PC-9 (cell line): ENCODE data around the gene GPRIN1. TPM values are rescaled to one million over a fixed set of nuclear protein-coding genes. Genes with fewer than 3 reads are reported as not detected.

ENCODE experiments used
- BruUV-seq: library from RNA; stranded (reverse); fragments of 400-500 nt; replicated peaks from 2 replicates; lab custom pipeline; 2021; lab: Mats Ljungman, UMichigan
- CTCF ChIA-PET: fragments of 300-600 bp; sonication (Branson Sonifier 250); formaldehyde crosslinking; loops from one replicate; lab custom pipeline; 2022; ENCODE audit warnings: antibody characterized with exemption; lab: Charles Lee
- POLR2A ChIA-PET: fragments of 300-600 bp; sonication (Branson Sonifier 250); formaldehyde crosslinking; loops from one replicate; lab custom pipeline; 2022; ENCODE audit warnings: antibody characterized with exemption; ENCODE audit not compliant: unreplicated experiment; lab: Charles Lee
- DNase-seq, 2 experiments: peaks; one replicate each; pipeline versions ENCODE4 v3.0.0 to v3.0.0-alpha.2; 2015 to 2022; ENCODE audit warnings: mixed read lengths in 1 of 2
- H2AFZ ChIP-seq: fragments of 200-600 bp; sonication (generic); 2 replicates; pipeline ENCODE4 v1.8.1; 2017; ENCODE audit warnings: antibody characterized with exemption
- H3F3A ChIP-seq: fragments of 200-600 bp; sonication (generic); 2 replicates; pipeline ENCODE4 v1.8.1; 2017; ENCODE audit warnings: antibody characterized with exemption, mild to moderate bottlenecking, low read depth; ENCODE audit not compliant: insufficient read depth
- H3K27ac ChIP-seq: fragments of 200-600 bp; sonication (generic); 2 replicates; pipeline ENCODE4 v1.6.1; 2016; ENCODE audit warnings: mixed run types
- H3K27me3 ChIP-seq: fragments of 200-600 bp; sonication (generic); 2 replicates; pipeline ENCODE4 v1.6.1; 2016; ENCODE audit warnings: low read depth, mixed run types; ENCODE audit not compliant: insufficient read depth
- H3K36me3 ChIP-seq: fragments of 200-600 bp; sonication (generic); 2 replicates; pipeline ENCODE4 v1.6.1; 2016; ENCODE audit warnings: low read depth, mixed run types
- H3K4me1 ChIP-seq: fragments of 200-600 bp; sonication (generic); replicated peaks from 2 replicates; pipeline ENCODE4 v1.6.1; 2016; ENCODE audit warnings: mixed run types; ENCODE audit not compliant: insufficient read depth
- H3K4me2 ChIP-seq: fragments of 200-600 bp; sonication (generic); 2 replicates; pipeline ENCODE4 v1.6.1; 2017; ENCODE audit warnings: mixed run types
- H3K4me3 ChIP-seq: fragments of 200-600 bp; sonication (generic); 2 replicates; pipeline ENCODE4 v1.6.1; 2016; ENCODE audit warnings: mixed run types
- H3K79me2 ChIP-seq: fragments of 200-600 bp; sonication (generic); 2 replicates; pipeline ENCODE4 v1.6.1; 2017; ENCODE audit warnings: low read depth, mixed run types
- H3K9me2 ChIP-seq: fragments of 200-600 bp; sonication (generic); 2 replicates; pipeline ENCODE4 v1.8.1; 2017; ENCODE audit warnings: mild to moderate bottlenecking; ENCODE audit not compliant: insufficient read depth
- H3K9me3 ChIP-seq: fragments of 200-600 bp; sonication (generic); 2 replicates; pipeline ENCODE4 v1.8.1; 2016; ENCODE audit warnings: low read depth; ENCODE audit not compliant: insufficient read depth
- H4K20me1 ChIP-seq: fragments of 200-600 bp; sonication (generic); 2 replicates; pipeline ENCODE4 v1.8.1; 2017; ENCODE audit not compliant: insufficient read depth
- CTCF ChIP-seq: fragments of 200-600 bp; sonication (generic); conservative IDR thresholded peaks from 2 replicates; pipeline ENCODE4 v1.6.1; 2017; ENCODE audit warnings: mixed run types, antibody characterized with exemption, mild to moderate bottlenecking, moderate library complexity
- EZH2 ChIP-seq: fragments of 200-600 bp; sonication (generic); IDR thresholded peaks from 2 replicates; pipeline ENCODE4 v1.8.0; 2017; ENCODE audit warnings: antibody characterized with exemption, low read depth
- intact Hi-C: fragments of 100-400 bp; cut with micrococcal nuclease; formaldehyde crosslinking; loops from one replicate; pipeline ENCODE4 v1.10.0; 2022; ENCODE audit not compliant: unreplicated experiment
- total RNA-seq: library from RNA; stranded (reverse); gene quantifications from 2 replicates; pipeline ENCODE4 v1.2.3, GENCODE V29; 2021

Gene GPRIN1
- total RNA-seq, 1 experiment from 2014 or later = 7.2 TPM

- no peak overlapping the region for H2AFZ ChIP-seq
- no peaks in the 10 kb centered on the region for H3K27me3 ChIP-seq
- no peak overlapping the region for H3K27ac ChIP-seq
- ChIA-PET POLR2A (no interaction called here), CTCF (no interaction called here)
- DNase-seq = no peak
- no peaks in the 10 kb centered on the region for H3K9me3 ChIP-seq
- H3K4me1 ChIP-seq = no peaks in the 10 kb centered on the region; the same call in 1 of the 2 replicates
- H3K9me2 ChIP-seq = no peaks in the 10 kb centered on the region
- intact Hi-C loops = loop anchor here (10.0 kb wide), 1 partner anchor 258 kb away; the partner anchor contains the start of genes HIGD2A and NOP16
- H3K4me3 ChIP-seq = no peak overlapping the region
- no peak for TF ChIP-seq EZH2
- TF ChIP-seq CTCF = no peak
- BruUV-seq = no TSS peak
- H3K36me3 ChIP-seq = no peaks in the 10 kb centered on the region
- no peaks in the 10 kb centered on the region; the same call in 1 of the 2 replicates for H3F3A ChIP-seq
- no peaks in the 10 kb centered on the region for H4K20me1 ChIP-seq
- no peak overlapping the region for H3K4me2 ChIP-seq
- peaks cover 4% of the 10 kb centered on the region; the same call in 1 of the 2 replicates for H3K79me2 ChIP-seq
Observed at GRCh38 chr5:176642675-176643490, 32.9 kb upstream of the GPRIN1 start.

- H2AFZ ChIP-seq = no peak overlapping the region
- ChIA-PET POLR2A (no interaction called here), CTCF (no interaction called here)
- H4K20me1 ChIP-seq = no peaks in the 10 kb centered on the region
- no peaks in the 10 kb centered on the region for H3K4me1 ChIP-seq
- intact Hi-C loops = loop anchor here (10.0 kb wide), 1 partner anchor 256 kb away; the partner anchor contains the start of genes HIGD2A and NOP16
- H3K79me2 ChIP-seq = no peaks in the 10 kb centered on the region
- no peak for DNase-seq
- H3K9me2 ChIP-seq = no peaks in the 10 kb centered on the region
- H3K4me2 ChIP-seq = no peak overlapping the region
- 0 out of 2 replicates have a peak, but pooled peaks cover 3% of the 10 kb centered on the region for H3F3A ChIP-seq
- no peaks in the 10 kb centered on the region for H3K36me3 ChIP-seq
- TF ChIP-seq EZH2 (no peak), CTCF (no peak)
- BruUV-seq = no TSS peak
- no peak overlapping the region for H3K27ac ChIP-seq
- H3K9me3 ChIP-seq = no peaks in the 10 kb centered on the region
- peaks cover 7% of the 10 kb centered on the region; the same call in 1 of the 2 replicates for H3K27me3 ChIP-seq
- H3K4me3 ChIP-seq = no peak overlapping the region
Observed at GRCh38 chr5:176640616-176641015, 30.7 kb upstream of the GPRIN1 start.

GRCh38 chr5:176639981-176640380 lies 30.0 kb upstream of the GPRIN1 start:
- Histone ChIP-seq H3K4me2 (no peak overlapping the region), H4K20me1 (no peaks in the 10 kb centered on the region), H3K79me2 (no peaks in the 10 kb centered on the region), H3K27me3 (peaks cover 14% of the 10 kb centered on the region; the same call in 1 of the 2 replicates), H3K4me1 (no peaks in the 10 kb centered on the region), H2AFZ (no peak overlapping the region), H3K9me2 (no peaks in the 10 kb centered on the region), H3K27ac (no peak overlapping the region), H3K9me3 (no peaks in the 10 kb centered on the region), H3F3A (0 out of 2 replicates have a peak, but pooled peaks cover 3% of the 10 kb centered on the region), H3K4me3 (no peak overlapping the region), H3K36me3 (no peaks in the 10 kb centered on the region)
- no TSS peak for BruUV-seq
- intact Hi-C loops = loop anchor here (10.0 kb wide), 1 partner anchor 255 kb away; the partner anchor contains the start of genes HIGD2A and NOP16
- DNase-seq = no peak
- TF ChIP-seq CTCF = no peak
- no peak for TF ChIP-seq EZH2
- CTCF ChIA-PET = no interaction called here
- POLR2A ChIA-PET = no interaction called here
